Ovary (tissue), 3 donors: ENCODE results near the gene C2orf15.

Experiments
- EP300 ChIP-seq: sonication (generic); formaldehyde crosslinking; IDR thresholded peaks from one replicate; pipeline ENCODE4 v1.6.1; 2017; ENCODE audit warnings: antibody characterized with exemption
- POLR2A ChIP-seq: fragments of 450-650 bp; IDR thresholded peaks from one replicate; pipeline ENCODE4 v1.6.1; 2017; ENCODE audit warnings: antibody characterized with exemption, mild to moderate bottlenecking, moderate library complexity
- TF ChIP-seq, protein P1 (sequence below), 3 donors: fragments of 450-650 bp in 2 of 3; fragments of 200-600 bp in 1 of 3; IDR thresholded peaks; one replicate each; pipeline versions ENCODE4 v1.5.1 to v1.8.0; 2016 to 2022; ENCODE audit warnings: antibody characterized with exemption in 3 of 3, mild to moderate bottlenecking in 1 of 3
- donor health status: DM: no; HTN: no; CAD: no.

- TF ChIP-seq, protein P1, sequence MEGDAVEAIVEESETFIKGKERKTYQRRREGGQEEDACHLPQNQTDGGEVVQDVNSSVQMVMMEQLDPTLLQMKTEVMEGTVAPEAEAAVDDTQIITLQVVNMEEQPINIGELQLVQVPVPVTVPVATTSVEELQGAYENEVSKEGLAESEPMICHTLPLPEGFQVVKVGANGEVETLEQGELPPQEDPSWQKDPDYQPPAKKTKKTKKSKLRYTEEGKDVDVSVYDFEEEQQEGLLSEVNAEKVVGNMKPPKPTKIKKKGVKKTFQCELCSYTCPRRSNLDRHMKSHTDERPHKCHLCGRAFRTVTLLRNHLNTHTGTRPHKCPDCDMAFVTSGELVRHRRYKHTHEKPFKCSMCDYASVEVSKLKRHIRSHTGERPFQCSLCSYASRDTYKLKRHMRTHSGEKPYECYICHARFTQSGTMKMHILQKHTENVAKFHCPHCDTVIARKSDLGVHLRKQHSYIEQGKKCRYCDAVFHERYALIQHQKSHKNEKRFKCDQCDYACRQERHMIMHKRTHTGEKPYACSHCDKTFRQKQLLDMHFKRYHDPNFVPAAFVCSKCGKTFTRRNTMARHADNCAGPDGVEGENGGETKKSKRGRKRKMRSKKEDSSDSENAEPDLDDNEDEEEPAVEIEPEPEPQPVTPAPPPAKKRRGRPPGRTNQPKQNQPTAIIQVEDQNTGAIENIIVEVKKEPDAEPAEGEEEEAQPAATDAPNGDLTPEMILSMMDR (IDR thresholded peaks at IDR 0.05) = no peak
- TF ChIP-seq POLR2A = no peak
- TF ChIP-seq EP300 = no peak
Observed at GRCh38 chr2:99159594-99159993, 18.1 kb downstream of the C2orf15 start.
